K562 (cell line): ENCODE results near the gene TEX54. TPM values are rescaled to one million over a fixed set of nuclear protein-coding genes. Genes with fewer than 3 reads are reported as not detected.
A peak's percentile ranks its signal among the peaks of the same experiment; 100 is the strongest.

Experiments used
- CBFB ChIP-seq: sonication (generic); formaldehyde crosslinking; IDR thresholded peaks from 2 replicates; pipeline ENCODE4 v1.4.0; 2020; ENCODE audit warnings: mild to moderate bottlenecking, missing genetic modification reagents
- CEBPB ChIP-seq: fragments of 450-650 bp; IDR thresholded peaks from 2 replicates; pipeline ENCODE4 v1.6.1; 2016; ENCODE audit warnings: missing genetic modification characterization, missing compliant biosample characterization
- DACH1 ChIP-seq: fragments of 450-650 bp; IDR thresholded peaks from 2 replicates; pipeline ENCODE4 v1.6.1; 2018; ENCODE audit not compliant: partially characterized antibody
- HNRNPLL ChIP-seq: fragments of 200-400 bp; formaldehyde crosslinking; IDR thresholded peaks from 2 replicates; pipeline ENCODE4 v1.6.1; 2017; ENCODE audit warnings: low read length, low read depth, mild to moderate bottlenecking; ENCODE audit not compliant: poor library complexity, severe bottlenecking
- NFYB ChIP-seq: IDR thresholded peaks from 2 replicates; pipeline ENCODE4 v1.6.1; 2011; ENCODE audit warnings: mild to moderate bottlenecking, moderate library complexity; ENCODE audit not compliant: insufficient read length; ENCODE audit errors: extremely low read depth
- polyA plus RNA-seq, 8 experiments: library from polyadenylated mRNA; depleted of rRNA in 4 of 8; stranded (reverse) in 5 of 8; unstranded in 3 of 8; fragments of >200 nt; fragmentation: Nextera tagmentation in 2 of 8; fragmentation: Illumina TruSeq in 1 of 8; extraction: Ambion mirVana in 2 of 8; extraction: Trizol in 1 of 8; gene quantifications; 2 replicates each; pipeline versions ENCODE4 v1.2.1 to v1.2.3, GENCODE V29; 2011 to 2014; ENCODE audit warnings: inconsistent platforms in 1 of 8, missing spikeins in 1 of 8
- total RNA-seq, 7 experiments: library from RNA; depleted of rRNA in 6 of 7; stranded (reverse); fragments of >200 nt in 6 of 7; fragmentation: Illumina TruSeq in 2 of 7; extraction: Trizol in 2 of 7; gene quantifications; 2 replicates each; pipeline versions ENCODE4 v1.2.1 to v1.2.3, GENCODE V29; 2011 to 2021; ENCODE audit warnings: low replicate concordance in 1 of 7
- TF ChIP-seq, protein P1 (sequence below), 2 experiments: fragments of 450-650 bp; IDR thresholded peaks; 2 replicates each; pipeline ENCODE4 v1.6.1; 2016
- TF ChIP-seq, protein P2 (sequence below): fragments of 200-800 bp; sonication (Bioruptor generic); IDR thresholded peaks from 2 replicates; pipeline ENCODE4 v1.6.1; 2017; ENCODE audit warnings: missing genetic modification characterization, missing compliant biosample characterization
- TF ChIP-seq, protein P3 (sequence below): fragments of 250-450 bp; sonication (Bioruptor Pico); IDR thresholded peaks from 2 replicates; pipeline ENCODE4 v1.9.0; 2021; ENCODE audit warnings: mild to moderate bottlenecking, inconsistent platforms
- TF ChIP-seq, protein P4 (sequence below), 2 experiments: fragments of 450-650 bp; formaldehyde crosslinking in 1 of 2; IDR thresholded peaks; 2 replicates each; pipeline versions ENCODE4 v1.4.0 to v1.6.1; 2014 to 2020; ENCODE audit warnings: mild to moderate bottlenecking in 2 of 2, borderline replicate concordance in 1 of 2, low read depth in 1 of 2

The TEX54 gene
- total and polyA plus RNA-seq, 9 of the 15 experiments (the other 6 are each of a cell fraction or from before 2014, with no cell fraction given): not detected

DNA sequence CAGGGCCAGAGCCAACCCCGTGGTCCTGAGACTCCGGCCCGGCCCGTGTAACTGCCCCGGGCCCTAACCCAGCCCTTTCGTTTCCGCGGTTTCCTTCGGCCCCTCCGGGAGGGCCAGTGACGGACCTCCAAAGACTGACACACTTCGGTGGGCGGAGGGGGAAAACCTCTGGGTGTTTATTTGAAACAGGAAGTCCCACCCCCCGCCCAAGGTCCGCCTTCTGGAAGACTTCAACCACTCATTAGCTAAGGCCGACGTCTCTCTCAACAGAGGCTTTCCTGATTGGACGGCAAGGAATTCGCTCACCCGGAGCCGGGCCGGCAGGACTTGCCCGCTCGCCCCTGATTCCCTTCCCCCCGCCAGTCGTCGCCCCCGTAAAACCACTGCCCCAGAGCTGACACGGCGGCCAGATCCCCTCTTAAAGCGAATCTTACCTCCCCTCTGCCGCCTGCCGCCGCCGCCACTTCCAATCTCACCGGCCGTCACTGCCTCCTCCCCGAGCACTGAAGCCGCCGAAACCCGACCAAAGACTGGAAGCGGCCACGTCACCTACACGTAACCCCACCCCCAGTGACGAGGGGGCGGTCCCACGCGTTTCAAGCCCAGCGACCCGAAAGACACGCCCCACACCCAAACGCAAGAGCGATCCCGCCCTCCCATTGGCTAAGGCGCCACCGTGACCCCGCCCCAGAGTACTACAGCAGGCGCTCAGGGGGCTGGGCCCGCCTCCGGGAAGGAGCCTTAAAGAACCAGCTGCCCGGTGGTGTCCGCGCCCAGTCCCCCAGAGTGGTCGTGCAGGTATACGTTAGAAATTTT, 913 bp downstream of the TEX54 start, which contains the start of gene STX5 (continued):
- TF ChIP-seq NFYB (peak; percentile 95), HNRNPLL (peak; percentile 0), DACH1 (no peak), CBFB (CRISPR knock-in tag) (0 out of 2 replicates have a peak, but pooled peaks have one; percentile 53), CEBPB (tag) (no peak)
- TF ChIP-seq, protein P1, sequence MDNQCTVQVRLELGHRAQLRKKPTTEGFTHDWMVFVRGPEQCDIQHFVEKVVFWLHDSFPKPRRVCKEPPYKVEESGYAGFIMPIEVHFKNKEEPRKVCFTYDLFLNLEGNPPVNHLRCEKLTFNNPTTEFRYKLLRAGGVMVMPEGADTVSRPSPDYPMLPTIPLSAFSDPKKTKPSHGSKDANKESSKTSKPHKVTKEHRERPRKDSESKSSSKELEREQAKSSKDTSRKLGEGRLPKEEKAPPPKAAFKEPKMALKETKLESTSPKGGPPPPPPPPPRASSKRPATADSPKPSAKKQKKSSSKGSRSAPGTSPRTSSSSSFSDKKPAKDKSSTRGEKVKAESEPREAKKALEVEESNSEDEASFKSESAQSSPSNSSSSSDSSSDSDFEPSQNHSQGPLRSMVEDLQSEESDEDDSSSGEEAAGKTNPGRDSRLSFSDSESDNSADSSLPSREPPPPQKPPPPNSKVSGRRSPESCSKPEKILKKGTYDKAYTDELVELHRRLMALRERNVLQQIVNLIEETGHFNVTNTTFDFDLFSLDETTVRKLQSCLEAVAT (IDR thresholded peaks at IDR 0.05): peak in 1 of 2 experiments; percentile 25; a peak in 2 of 4 replicates
- TF ChIP-seq, protein P2, sequence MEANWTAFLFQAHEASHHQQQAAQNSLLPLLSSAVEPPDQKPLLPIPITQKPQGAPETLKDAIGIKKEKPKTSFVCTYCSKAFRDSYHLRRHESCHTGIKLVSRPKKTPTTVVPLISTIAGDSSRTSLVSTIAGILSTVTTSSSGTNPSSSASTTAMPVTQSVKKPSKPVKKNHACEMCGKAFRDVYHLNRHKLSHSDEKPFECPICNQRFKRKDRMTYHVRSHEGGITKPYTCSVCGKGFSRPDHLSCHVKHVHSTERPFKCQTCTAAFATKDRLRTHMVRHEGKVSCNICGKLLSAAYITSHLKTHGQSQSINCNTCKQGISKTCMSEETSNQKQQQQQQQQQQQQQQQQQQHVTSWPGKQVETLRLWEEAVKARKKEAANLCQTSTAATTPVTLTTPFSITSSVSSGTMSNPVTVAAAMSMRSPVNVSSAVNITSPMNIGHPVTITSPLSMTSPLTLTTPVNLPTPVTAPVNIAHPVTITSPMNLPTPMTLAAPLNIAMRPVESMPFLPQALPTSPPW (CRISPR knock-in tag): peak; percentile 69
- TF ChIP-seq, protein P3, sequence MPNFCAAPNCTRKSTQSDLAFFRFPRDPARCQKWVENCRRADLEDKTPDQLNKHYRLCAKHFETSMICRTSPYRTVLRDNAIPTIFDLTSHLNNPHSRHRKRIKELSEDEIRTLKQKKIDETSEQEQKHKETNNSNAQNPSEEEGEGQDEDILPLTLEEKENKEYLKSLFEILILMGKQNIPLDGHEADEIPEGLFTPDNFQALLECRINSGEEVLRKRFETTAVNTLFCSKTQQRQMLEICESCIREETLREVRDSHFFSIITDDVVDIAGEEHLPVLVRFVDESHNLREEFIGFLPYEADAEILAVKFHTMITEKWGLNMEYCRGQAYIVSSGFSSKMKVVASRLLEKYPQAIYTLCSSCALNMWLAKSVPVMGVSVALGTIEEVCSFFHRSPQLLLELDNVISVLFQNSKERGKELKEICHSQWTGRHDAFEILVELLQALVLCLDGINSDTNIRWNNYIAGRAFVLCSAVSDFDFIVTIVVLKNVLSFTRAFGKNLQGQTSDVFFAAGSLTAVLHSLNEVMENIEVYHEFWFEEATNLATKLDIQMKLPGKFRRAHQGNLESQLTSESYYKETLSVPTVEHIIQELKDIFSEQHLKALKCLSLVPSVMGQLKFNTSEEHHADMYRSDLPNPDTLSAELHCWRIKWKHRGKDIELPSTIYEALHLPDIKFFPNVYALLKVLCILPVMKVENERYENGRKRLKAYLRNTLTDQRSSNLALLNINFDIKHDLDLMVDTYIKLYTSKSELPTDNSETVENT (CRISPR knock-in tag): peak; percentile 39; the same call in 1 of the 2 replicates
- TF ChIP-seq, protein P4, sequence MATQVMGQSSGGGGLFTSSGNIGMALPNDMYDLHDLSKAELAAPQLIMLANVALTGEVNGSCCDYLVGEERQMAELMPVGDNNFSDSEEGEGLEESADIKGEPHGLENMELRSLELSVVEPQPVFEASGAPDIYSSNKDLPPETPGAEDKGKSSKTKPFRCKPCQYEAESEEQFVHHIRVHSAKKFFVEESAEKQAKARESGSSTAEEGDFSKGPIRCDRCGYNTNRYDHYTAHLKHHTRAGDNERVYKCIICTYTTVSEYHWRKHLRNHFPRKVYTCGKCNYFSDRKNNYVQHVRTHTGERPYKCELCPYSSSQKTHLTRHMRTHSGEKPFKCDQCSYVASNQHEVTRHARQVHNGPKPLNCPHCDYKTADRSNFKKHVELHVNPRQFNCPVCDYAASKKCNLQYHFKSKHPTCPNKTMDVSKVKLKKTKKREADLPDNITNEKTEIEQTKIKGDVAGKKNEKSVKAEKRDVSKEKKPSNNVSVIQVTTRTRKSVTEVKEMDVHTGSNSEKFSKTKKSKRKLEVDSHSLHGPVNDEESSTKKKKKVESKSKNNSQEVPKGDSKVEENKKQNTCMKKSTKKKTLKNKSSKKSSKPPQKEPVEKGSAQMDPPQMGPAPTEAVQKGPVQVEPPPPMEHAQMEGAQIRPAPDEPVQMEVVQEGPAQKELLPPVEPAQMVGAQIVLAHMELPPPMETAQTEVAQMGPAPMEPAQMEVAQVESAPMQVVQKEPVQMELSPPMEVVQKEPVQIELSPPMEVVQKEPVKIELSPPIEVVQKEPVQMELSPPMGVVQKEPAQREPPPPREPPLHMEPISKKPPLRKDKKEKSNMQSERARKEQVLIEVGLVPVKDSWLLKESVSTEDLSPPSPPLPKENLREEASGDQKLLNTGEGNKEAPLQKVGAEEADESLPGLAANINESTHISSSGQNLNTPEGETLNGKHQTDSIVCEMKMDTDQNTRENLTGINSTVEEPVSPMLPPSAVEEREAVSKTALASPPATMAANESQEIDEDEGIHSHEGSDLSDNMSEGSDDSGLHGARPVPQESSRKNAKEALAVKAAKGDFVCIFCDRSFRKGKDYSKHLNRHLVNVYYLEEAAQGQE (IDR thresholded peaks at IDR 0.05; ENCODE audit: borderline replicate concordance): no peak
- TF ChIP-seq, protein P4 (CRISPR knock-in tag; IDR thresholded peaks at IDR 0.05; ENCODE audit: low read depth): no peak
